ENCODE measurements around the gene HJV. TPM values are rescaled to one million over a fixed set of nuclear protein-coding genes. Genes with fewer than 3 reads are reported as not detected.

The HJV gene
- total and polyA plus RNA-seq, 2 of the 4 experiments (the other 2 are of a cell fraction), result not detected

DNA sequence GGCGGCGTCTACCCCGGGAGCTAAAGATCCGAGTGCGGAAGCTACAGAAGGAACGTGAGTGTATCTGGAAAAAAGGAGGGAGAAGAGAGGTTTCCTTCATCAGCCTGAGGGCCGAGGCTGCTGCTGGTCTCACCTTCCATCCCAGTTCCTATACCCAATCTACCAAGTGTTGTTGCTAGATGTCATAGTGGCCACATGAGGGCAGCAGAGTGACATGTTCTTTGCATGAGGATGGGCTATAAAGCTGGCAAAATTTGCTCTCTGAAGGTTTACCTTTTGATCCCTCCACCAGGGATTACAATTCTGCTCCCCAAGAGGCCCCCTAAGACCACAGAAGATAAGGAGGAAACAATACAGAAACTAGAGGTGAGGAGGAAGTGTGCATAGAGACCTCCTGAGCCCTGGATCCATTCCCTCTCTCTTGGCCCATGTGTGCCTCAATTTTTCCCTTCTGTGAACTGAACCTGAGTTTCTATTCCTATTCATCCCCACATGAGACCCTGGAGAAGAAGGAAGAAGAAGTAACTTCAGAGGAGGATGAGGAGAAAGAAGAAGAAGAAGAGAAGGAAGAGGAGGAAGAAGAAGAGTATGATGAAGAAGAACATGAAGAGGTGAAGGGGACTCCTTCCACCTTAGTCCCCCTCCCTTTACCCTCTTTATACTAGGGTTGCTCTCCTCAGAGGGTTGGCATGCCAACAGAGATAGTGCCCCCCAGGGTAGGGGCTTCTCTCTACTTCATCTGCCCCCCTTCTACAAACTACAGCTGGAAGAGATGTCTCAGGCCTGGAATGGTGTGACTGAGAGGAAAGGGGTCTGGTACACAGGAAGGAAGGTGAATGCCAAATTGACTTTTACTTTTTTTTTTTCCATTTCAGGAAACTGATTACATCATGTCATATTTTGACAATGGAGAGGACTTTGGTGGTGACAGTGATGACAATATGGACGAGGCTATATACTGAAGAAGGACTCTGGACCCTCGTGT, 43.8 kb downstream of the HJV start:
- in situ Hi-C loops (cut with MboI; ENCODE audit: low sequenced_read_pairs), result no loop called here

More for the DNA sequence above, 43.8 kb downstream of the HJV start:
- peak overlapping the region; percentile 92 for H3K18ac ChIP-seq (ENCODE audit: low read depth, low read length)
- peaks cover 0 to 12% of the 10 kb centered on the region in 2 experiments; a peak in 3 of 4 replicates for H3K79me1 ChIP-seq (ENCODE audit: low read depth in 1 of 2, low read length in 2 of 2)
- H2AFZ ChIP-seq (replicated peaks; ENCODE audit: low read length, poor library complexity), result peak overlapping the region; percentile 88
- dilution Hi-C loops (cut with HindIII; ENCODE audit: low sequenced_read_pairs, unreplicated experiment) (no loop called here), intact Hi-C loops (cut with micrococcal nuclease) (loop anchor here (1.0 kb wide), 3 partner anchors 13 to 36 kb away; partner anchors contain the start of genes ANKRD34A and POLR3GL)
- WGBS, 2 experiments (ENCODE audit: extremely low coverage in 2 of 2, insufficient read length in 1 of 2), result no CpG with 5 or more reads among the region's 9 CpGs
- H3K9ac ChIP-seq (ENCODE audit: low read depth, low read length), result peak overlapping the region; percentile 86
- H2AK9ac ChIP-seq (replicated peaks; ENCODE audit: low read depth, low read length, poor library complexity), result peak overlapping the region; percentile 98
- H2BK5ac ChIP-seq (ENCODE audit: low read depth, low read length, poor library complexity, severe bottlenecking), result peak overlapping the region; percentile 99
- BruUV-seq (replicated peaks), result TSS peak; percentile 99
- H3K9me1 ChIP-seq (ENCODE audit: insufficient read depth, low read length), result peaks cover 10% of the 10 kb centered on the region
- ATAC-seq (ENCODE audit: low read depth), result peak; percentile 36
- H2BK120ac ChIP-seq (ENCODE audit: low read depth, low read length), result peak overlapping the region; percentile 98
- TF ChIP-seq, protein P1, sequence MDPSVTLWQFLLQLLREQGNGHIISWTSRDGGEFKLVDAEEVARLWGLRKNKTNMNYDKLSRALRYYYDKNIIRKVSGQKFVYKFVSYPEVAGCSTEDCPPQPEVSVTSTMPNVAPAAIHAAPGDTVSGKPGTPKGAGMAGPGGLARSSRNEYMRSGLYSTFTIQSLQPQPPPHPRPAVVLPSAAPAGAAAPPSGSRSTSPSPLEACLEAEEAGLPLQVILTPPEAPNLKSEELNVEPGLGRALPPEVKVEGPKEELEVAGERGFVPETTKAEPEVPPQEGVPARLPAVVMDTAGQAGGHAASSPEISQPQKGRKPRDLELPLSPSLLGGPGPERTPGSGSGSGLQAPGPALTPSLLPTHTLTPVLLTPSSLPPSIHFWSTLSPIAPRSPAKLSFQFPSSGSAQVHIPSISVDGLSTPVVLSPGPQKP (IDR thresholded peaks at IDR 0.05; ENCODE audit: borderline replicate concordance, low read depth, low read length), result no peak
- no peak for TF ChIP-seq MXI1 (IDR thresholded peaks at IDR 0.05; ENCODE audit: borderline replicate concordance, low read depth, low read length)
- TF ChIP-seq NFE2L2 (IDR thresholded peaks at IDR 0.05; ENCODE audit: low read depth, low read length), result no peak
- TF ChIP-seq, protein P2, sequence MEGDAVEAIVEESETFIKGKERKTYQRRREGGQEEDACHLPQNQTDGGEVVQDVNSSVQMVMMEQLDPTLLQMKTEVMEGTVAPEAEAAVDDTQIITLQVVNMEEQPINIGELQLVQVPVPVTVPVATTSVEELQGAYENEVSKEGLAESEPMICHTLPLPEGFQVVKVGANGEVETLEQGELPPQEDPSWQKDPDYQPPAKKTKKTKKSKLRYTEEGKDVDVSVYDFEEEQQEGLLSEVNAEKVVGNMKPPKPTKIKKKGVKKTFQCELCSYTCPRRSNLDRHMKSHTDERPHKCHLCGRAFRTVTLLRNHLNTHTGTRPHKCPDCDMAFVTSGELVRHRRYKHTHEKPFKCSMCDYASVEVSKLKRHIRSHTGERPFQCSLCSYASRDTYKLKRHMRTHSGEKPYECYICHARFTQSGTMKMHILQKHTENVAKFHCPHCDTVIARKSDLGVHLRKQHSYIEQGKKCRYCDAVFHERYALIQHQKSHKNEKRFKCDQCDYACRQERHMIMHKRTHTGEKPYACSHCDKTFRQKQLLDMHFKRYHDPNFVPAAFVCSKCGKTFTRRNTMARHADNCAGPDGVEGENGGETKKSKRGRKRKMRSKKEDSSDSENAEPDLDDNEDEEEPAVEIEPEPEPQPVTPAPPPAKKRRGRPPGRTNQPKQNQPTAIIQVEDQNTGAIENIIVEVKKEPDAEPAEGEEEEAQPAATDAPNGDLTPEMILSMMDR (conservative IDR thresholded peaks at IDR 0.05; ENCODE audit: low read depth, low read length), result peak; percentile 95
- peak; percentile 92 for TF ChIP-seq SMC3 (IDR thresholded peaks at IDR 0.05; ENCODE audit: low read depth, low read length)
- no peak for TF ChIP-seq CEBPB (IDR thresholded peaks at IDR 0.05; ENCODE audit: low read depth, low read length)
- peak; percentile 93 for TF ChIP-seq RAD21 (IDR thresholded peaks at IDR 0.05; ENCODE audit: low read length)
- peak overlapping the region; percentile 100 for H3K14ac ChIP-seq (replicated peaks; ENCODE audit: low read depth, low read length)
- peak overlapping the region; percentile 93 for H4K5ac ChIP-seq (ENCODE audit: low read depth, low read length)
- H3K27ac ChIP-seq (ENCODE audit: insufficient read depth, low read length), result peak overlapping the region; percentile 87
- peak overlapping the region; percentile 88 to 100 for H4K8ac ChIP-seq (ENCODE audit: low read depth in 2 of 2, low read length in 2 of 2)
- no peak overlapping the region for H3K4me3 ChIP-seq (ENCODE audit: insufficient read depth, low read depth, low read length)
- ChIA-PET POLR2A (ENCODE audit: unreplicated experiment) (interaction anchor here (2.0 to 2.4 kb wide), 2 partner anchors 13 to 16 kb away, joined by 6 to 11 read pairs; no protein-coding TSS in a partner anchor), CTCF (interaction anchor here (0.6 to 3.4 kb wide), 10 partner anchors 9 to 204 kb away, joined by 3 to 29 read pairs (median 3); partner anchors contain the start of genes ANKRD34A and POLR3GL)
- H3K4me1 ChIP-seq (ENCODE audit: control insufficient read depth, insufficient read depth, low read length), result peaks cover 14% of the 10 kb centered on the region
- H2BK15ac ChIP-seq (ENCODE audit: low read depth, low read length), result peak overlapping the region; percentile 97; the same call in 2 of the 3 replicates
- DNase-seq, result peak; percentile 85
- H4K20me1 ChIP-seq (ENCODE audit: insufficient read depth, low read length), result no peaks in the 10 kb centered on the region
- H3K56ac ChIP-seq (ENCODE audit: extremely low read depth, insufficient read depth, low read length), result peak overlapping the region; percentile 99
- H2BK20ac ChIP-seq (ENCODE audit: low read depth, low read length), result peak overlapping the region; percentile 93
- peak overlapping the region; percentile 100 for H4K91ac ChIP-seq (ENCODE audit: insufficient read depth, low read depth, low read length)
- H3K23ac ChIP-seq (ENCODE audit: low read depth, low read length), result peak overlapping the region; percentile 100
- H2AK5ac ChIP-seq (ENCODE audit: low read depth, low read length), result peak overlapping the region; percentile 56
- H3K27me3 ChIP-seq (ENCODE audit: control insufficient read depth, insufficient read depth, low read length), result no peaks in the 10 kb centered on the region
- peak overlapping the region; percentile 100 for H3K4ac ChIP-seq (ENCODE audit: low read depth, low read length)
- H3K36me3 ChIP-seq (ENCODE audit: control insufficient read depth, insufficient read depth, low read length), result no peaks in the 10 kb centered on the region
- H3K4me2 ChIP-seq (ENCODE audit: low read depth, low read length), result 0 out of 2 replicates have a peak overlapping the region, but pooled peaks have one; percentile 79
- H3K9me3 ChIP-seq (ENCODE audit: control insufficient read depth, insufficient read depth, low read length), result no peaks in the 10 kb centered on the region

All from IMR-90 (cell line).